Osteocyte (in vitro differentiated cells): ENCODE measurements around the gene ARSD. TPM values are rescaled to one million over a fixed set of nuclear protein-coding genes. Genes with fewer than 3 reads are reported as not detected.
"Not testable (repeated sequence)": the region's sequence is repeated elsewhere in the genome, so short reads cannot be mapped to it uniquely, and the experiment has no call there.

Source experiments
- DNase-seq: peaks from one replicate; pipeline ENCODE4 v3.0.0; 2021; ENCODE audit warnings: mixed read lengths; ENCODE audit not compliant: unreplicated experiment; ENCODE audit errors: extremely low spot score
- H3K27ac Mint-ChIP-seq: one replicate; pipeline ENCODE4 v1.8.0; 2021; ENCODE audit warnings: mild to moderate bottlenecking, mixed read lengths; ENCODE audit not compliant: unreplicated experiment
- H3K27me3 Mint-ChIP-seq: one replicate; pipeline ENCODE4 v1.8.0; 2021; ENCODE audit warnings: mixed read lengths; ENCODE audit not compliant: unreplicated experiment
- H3K36me3 Mint-ChIP-seq: one replicate; pipeline ENCODE4 v1.8.0; 2021; ENCODE audit warnings: mixed read lengths; ENCODE audit not compliant: unreplicated experiment
- H3K4me1 Mint-ChIP-seq: one replicate; pipeline ENCODE4 v1.8.0; 2021; ENCODE audit warnings: mixed read lengths; ENCODE audit not compliant: unreplicated experiment
- H3K4me3 Mint-ChIP-seq: one replicate; pipeline ENCODE4 v1.8.0; 2021; ENCODE audit warnings: mild to moderate bottlenecking, moderate library complexity, mixed read lengths; ENCODE audit not compliant: unreplicated experiment
- H3K9me3 Mint-ChIP-seq: one replicate; pipeline ENCODE4 v1.8.0; 2021; ENCODE audit warnings: mixed read lengths; ENCODE audit not compliant: unreplicated experiment
- CTCF ChIP-seq: fragments of 200-600 bp; sonication (generic); IDR thresholded peaks from 2 replicates; pipeline ENCODE4 v1.5.0; 2021; ENCODE audit warnings: antibody characterized with exemption, mild to moderate bottlenecking, moderate library complexity
- long read RNA-seq: library from polyadenylated mRNA; unstranded; transcript quantifications from one replicate; pipeline ENCODE4 v2.0.0, GENCODE V29; 2021
- total RNA-seq: library from RNA; stranded (reverse); gene quantifications from 2 replicates; pipeline ENCODE4 v1.2.1, GENCODE V29; 2021

Gene ARSD
- 40.9 and 44.6 TPM in 2 replicates for total RNA-seq
- long read RNA-seq, full-length matches to known transcripts, result 20 of 54 reads
- long read RNA-seq, partial matches to known transcripts, result 2 of 54 reads
- long read RNA-seq, other reads (novel, unspliced or antisense), result 32 of 54 reads

GRCh38 chrX:2928583-2929434 is at the start of gene ARSD:
Gene ARSD, minus strand, starts transcription at chrX:2929339. Its CDS starts 64 bp downstream, at chrX:2929275.
- Mint-ChIP-seq H3K4me3 (peak within 1 kb of the TSS; percentile 88), H3K4me1 (peaks cover 12% of the 10 kb centered on the region), H3K36me3 (peaks cover 3% of the 10 kb centered on the region), H3K9me3 (peaks cover 5% of the 10 kb centered on the region), H3K27ac (peak within 1 kb of the TSS; percentile 89), H3K27me3 (no peaks in the 10 kb centered on the region)
- DNase-seq, result peak; percentile 93
- no peak for TF ChIP-seq CTCF

GRCh38 chrX:2978639-2979038 is 49.5 kb upstream of the ARSD start:
- H3K4me3 Mint-ChIP-seq, H3K4me1 Mint-ChIP-seq, H3K36me3 Mint-ChIP-seq, H3K27ac Mint-ChIP-seq, H3K27me3 Mint-ChIP-seq, H3K9me3 Mint-ChIP-seq, DNase-seq: not testable (repeated sequence)

- Mint-ChIP-seq H3K4me3 (no peak overlapping the region), H3K9me3 (no peaks in the 10 kb centered on the region), H3K36me3 (no peaks in the 10 kb centered on the region), H3K4me1 (peaks cover 4% of the 10 kb centered on the region), H3K27me3 (no peaks in the 10 kb centered on the region), H3K27ac (no peak overlapping the region)
- no peak for DNase-seq
- no peak for TF ChIP-seq CTCF
These were observed 45.8 kb upstream of the ARSD start for GRCh38 chrX:2974961-2975360.

- peaks cover 13% of the 10 kb centered on the region for H3K4me1 Mint-ChIP-seq
- no peaks in the 10 kb centered on the region for H3K27me3 Mint-ChIP-seq
- no peak overlapping the region for H3K27ac Mint-ChIP-seq
- no peak overlapping the region for H3K4me3 Mint-ChIP-seq
- TF ChIP-seq CTCF, result no peak
- DNase-seq, result peak; percentile 6
- H3K9me3 Mint-ChIP-seq, result no peaks in the 10 kb centered on the region
- no peaks in the 10 kb centered on the region for H3K36me3 Mint-ChIP-seq
These were observed 43.3 kb upstream of the ARSD start for GRCh38 chrX:2972391-2972790.

GRCh38 chrX:2969021-2969420 is 39.9 kb upstream of the ARSD start:
- no peak for TF ChIP-seq CTCF

More at GRCh38 chrX:2969021-2969420, 39.9 kb upstream of the ARSD start:
- H3K27me3 Mint-ChIP-seq, result no peaks in the 10 kb centered on the region
- no peak overlapping the region for H3K4me3 Mint-ChIP-seq
- DNase-seq, result peak; percentile 13
- H3K36me3 Mint-ChIP-seq, result no peaks in the 10 kb centered on the region
- H3K27ac Mint-ChIP-seq, result no peak overlapping the region
- H3K4me1 Mint-ChIP-seq, result peaks cover 24% of the 10 kb centered on the region
- H3K9me3 Mint-ChIP-seq, result no peaks in the 10 kb centered on the region
